ENCODE results near the gene SLC15A3.

GRCh38 chr11:60960405-60960804 is 8.4 kb upstream of the SLC15A3 start:
- TF ChIP-seq POLR2A (IDR thresholded peaks at IDR 0.05) (no peak), CTCF (IDR thresholded peaks at IDR 0.05) (no peak), EP300 (IDR thresholded peaks at IDR 0.05) (no peak)
